Measurements from ENCODE around the gene CPA3.

GRCh38 chr3:148827585-148827984 lies 37.5 kb upstream of the CPA3 start, which contains the start of gene CPB1:
- TF ChIP-seq POLR2A (IDR thresholded peaks at IDR 0.05; ENCODE audit: low read depth, low read length) (no peak), TAF1 (IDR thresholded peaks at IDR 0.05; ENCODE audit: low read depth, low read length) (no peak), POLR2AphosphoS5 (IDR thresholded peaks at IDR 0.05; ENCODE audit: low read depth, low read length) (no peak), POU2F2 (IDR thresholded peaks at IDR 0.05; ENCODE audit: low read depth, low read length) (no peak), SPI1 (IDR thresholded peaks at IDR 0.05; ENCODE audit: low read depth, low read length) (no peak)
